LHCN-M2 (cell line): ENCODE results near the gene KPNA3. TPM values are rescaled to one million over a fixed set of nuclear protein-coding genes. Genes with fewer than 3 reads are reported as not detected.
"Not testable (repeated sequence)": the region's sequence is repeated elsewhere in the genome, so short reads cannot be mapped to it uniquely, and the experiment has no call there.

Experiments
- DNase-seq: peaks from one replicate; pipeline ENCODE4 v3.0.0-alpha.2; 2012; ENCODE audit warnings: low read depth
- total RNA-seq: library from RNA; depleted of rRNA; stranded (reverse); fragments of >200 nt; gene quantifications from 2 replicates; pipeline ENCODE4 v1.2.3, GENCODE V29; 2014

The KPNA3 gene
- total RNA-seq, 1 experiment from 2014 or later, result 38.6 TPM

GRCh38 chr13:49807681-49808080 is 15.2 kb upstream of the KPNA3 start:
- no peak for DNase-seq

- DNase-seq, result no peak
These were observed 13.6 kb upstream of the KPNA3 start for GRCh38 chr13:49806126-49806536.

GRCh38 chr13:49803047-49803446 is 10.6 kb upstream of the KPNA3 start:
- not testable (repeated sequence) for DNase-seq

GRCh38 chr13:49802426-49802825 is 9.9 kb upstream of the KPNA3 start:
- DNase-seq, result no peak

- DNase-seq, result peak; percentile 45
These were observed 552 bp downstream of the KPNA3 start for GRCh38 chr13:49791711-49792549.

GRCh38 chr13:49791315-49791710 is 1.2 kb downstream of the KPNA3 start:
- DNase-seq, result peak; percentile 38

GRCh38 chr13:49789968-49790367 is 2.5 kb downstream of the KPNA3 start:
- DNase-seq, result no peak

- no peak for DNase-seq
These were observed 6.0 kb downstream of the KPNA3 start for GRCh38 chr13:49786401-49787008.

- DNase-seq, result no peak
These were observed 7.5 kb downstream of the KPNA3 start for GRCh38 chr13:49784886-49785570.

GRCh38 chr13:49783865-49784264 is 8.6 kb downstream of the KPNA3 start:
- DNase-seq, result no peak

- DNase-seq, result no peak
These were observed 9.7 kb downstream of the KPNA3 start for GRCh38 chr13:49782784-49783183.

GRCh38 chr13:49781806-49782205 is 10.7 kb downstream of the KPNA3 start:
- no peak for DNase-seq

- DNase-seq, result no peak
These were observed 12.8 kb downstream of the KPNA3 start for GRCh38 chr13:49779721-49780120.

- no peak for DNase-seq
These were observed 14.5 kb downstream of the KPNA3 start for GRCh38 chr13:49777746-49778614.

- DNase-seq, result no peak
These were observed 15.6 kb downstream of the KPNA3 start for GRCh38 chr13:49776871-49777270.

GRCh38 chr13:49774376-49775005 is 18.0 kb downstream of the KPNA3 start:
- no peak for DNase-seq

- DNase-seq, result no peak
These were observed 19.7 kb downstream of the KPNA3 start for GRCh38 chr13:49772828-49773227.

- DNase-seq, result not testable (repeated sequence)
These were observed 30.7 kb downstream of the KPNA3 start for GRCh38 chr13:49761811-49762210.

GRCh38 chr13:49760558-49760957 is 31.9 kb downstream of the KPNA3 start:
- no peak for DNase-seq

GRCh38 chr13:49759503-49759902 is 33.0 kb downstream of the KPNA3 start:
- peak; percentile 74 for DNase-seq

- DNase-seq, result no peak
These were observed 36.2 kb downstream of the KPNA3 start for GRCh38 chr13:49756263-49756662.
